Renal pelvis (tissue), 3 donors: Measurements from ENCODE around the gene STOML2. TPM values are rescaled to one million over a fixed set of nuclear protein-coding genes. Genes with fewer than 3 reads are reported as not detected.

Experiments
- polyA plus RNA-seq, 3 donors: library from polyadenylated mRNA; unstranded; fragments of 120-200 nt; gene quantifications; one replicate each; pipeline ENCODE4 v1.2.1, GENCODE V29; 2013; ENCODE audit not compliant: insufficient read length in 3 of 3

Gene STOML2
- polyA plus RNA-seq, 3 donors: 138 to 145 (median 144) TPM

Other genes starting within 250 kb of the STOML2 start
- under 1 TPM; 0.13 to 0.40 (median 0.13) TPM for gene PHF24, start 144.8 kb downstream of the STOML2 start, polyA plus RNA-seq
- 10 to 100 TPM in 2 of 3 donors, 1 to 10 TPM in 1; 9.9 to 12.0 (median 10.0) TPM for gene DNAJB5, start 113.4 kb downstream of the STOML2 start, polyA plus RNA-seq
- 100 to 1,000 TPM; 245 to 269 (median 246) TPM for gene VCP, start 30.5 kb downstream of the STOML2 start, polyA plus RNA-seq
- 10 to 100 TPM; 40.8 to 47.8 (median 41.4) TPM for gene FANCG, start 23.2 kb downstream of the STOML2 start, polyA plus RNA-seq
- gene PIGO, start 6.5 kb downstream of the STOML2 start, polyA plus RNA-seq: 10 to 100 TPM; 33.0 to 44.2 (median 44.0) TPM
- gene ATOSB, start 12.7 kb upstream of the STOML2 start, polyA plus RNA-seq: 10 to 100 TPM; 13.8 to 16.0 (median 15.1) TPM
- gene UNC13B, start 58.9 kb upstream of the STOML2 start, polyA plus RNA-seq: 10 to 100 TPM; 26.4 to 30.7 (median 27.7) TPM